Thyroid gland (tissue), 4 donors: ENCODE measurements around the gene TSPYL6.

Experiments used
- CTCF ChIP-seq, 6 experiments: fragments of 200-600 bp in 3 of 6; fragments of 450-650 bp in 3 of 6; sonication (generic) in 3 of 6; IDR thresholded peaks; one replicate each; pipeline ENCODE4 v1.5.1; 2016 to 2019; ENCODE audit warnings: antibody characterized with exemption in 6 of 6, mild to moderate bottlenecking in 2 of 6, inconsistent platforms in 1 of 6, moderate library complexity in 1 of 6
- POLR2A ChIP-seq, 2 donors: fragments of 450-650 bp; IDR thresholded peaks; one replicate each; pipeline ENCODE4 v1.6.1; 2017; ENCODE audit warnings: antibody characterized with exemption in 2 of 2, mild to moderate bottlenecking in 2 of 2, moderate library complexity in 1 of 2

- TF ChIP-seq CTCF (IDR thresholded peaks at IDR 0.05) (no peak), POLR2A (IDR thresholded peaks at IDR 0.05) (no peak)
These were observed 31.5 kb upstream of the TSPYL6 start for GRCh38 chr2:54287532-54287931.
